GM12878 (cell line): ENCODE results near the gene AKAP12.

Source experiments
- CREB1 ChIP-seq: IDR thresholded peaks from 2 replicates; pipeline ENCODE4 v1.6.1; 2012; ENCODE audit warnings: low read depth, mild to moderate bottlenecking, inconsistent platforms
- EZH2 ChIP-seq: IDR thresholded peaks from 2 replicates; pipeline ENCODE4 v1.6.1; 2012; ENCODE audit warnings: low read depth, mild to moderate bottlenecking, control low read depth, inconsistent platforms, low read length, borderline replicate concordance; ENCODE audit not compliant: control insufficient read depth

DNA sequence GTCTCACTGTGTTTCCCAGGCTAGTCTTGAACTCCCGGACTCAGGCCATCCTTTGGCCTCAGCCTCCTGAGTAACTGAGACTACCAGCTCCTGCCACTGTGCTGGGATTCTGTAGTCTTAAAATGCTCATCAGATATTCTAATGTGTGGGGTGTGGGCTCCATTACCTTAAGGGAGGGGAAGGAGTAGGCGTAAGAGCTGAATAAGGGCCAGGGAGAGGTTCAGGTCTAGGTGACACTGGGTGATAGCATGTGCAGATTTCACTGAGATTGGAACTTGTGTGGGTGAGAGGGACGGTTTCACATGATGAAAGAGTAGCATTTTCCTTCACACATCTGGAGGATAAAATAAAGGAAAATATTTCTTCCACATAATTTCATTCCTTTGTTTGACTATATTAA, 8.5 kb downstream of the AKAP12 start:
- TF ChIP-seq CREB1 (no peak), EZH2 (no peak)
